HepG2 (cell line): Measurements from ENCODE around the gene SLC45A1.

ENCODE experiments used
- CHCHD3 ChIP-seq: sonication (generic); formaldehyde crosslinking; IDR thresholded peaks from 2 replicates; pipeline ENCODE4 v1.8.0; 2022; ENCODE audit warnings: mild to moderate bottlenecking, missing genetic modification reagents, moderate library complexity
- CREB1 ChIP-seq, 2 experiments: fragments of 450-650 bp in 1 of 2; IDR thresholded peaks; 2 replicates each; pipeline ENCODE4 v1.6.1; 2016 to 2017; ENCODE audit warnings: control low read depth in 1 of 2, mild to moderate bottlenecking in 1 of 2, missing compliant biosample characterization in 1 of 2, missing genetic modification characterization in 1 of 2
- EP300 ChIP-seq, 3 experiments: sonication (generic) in 1 of 3; formaldehyde crosslinking in 1 of 3; IDR thresholded peaks; 2 replicates each; pipeline versions ENCODE4 v1.5.1 to v1.6.1; 2011 to 2020; ENCODE audit warnings: low read depth in 2 of 3, low read length in 2 of 3, borderline replicate concordance in 1 of 3, improper control_type of control experiment in 1 of 3, mild to moderate bottlenecking in 1 of 3, missing genetic modification reagents in 1 of 3, moderate library complexity in 1 of 3
- HIVEP1 ChIP-seq: sonication (generic); formaldehyde crosslinking; IDR thresholded peaks from 2 replicates; pipeline ENCODE4 v1.4.0; 2020; ENCODE audit warnings: mild to moderate bottlenecking, missing genetic modification reagents
- JUND ChIP-seq: sonication (generic); formaldehyde crosslinking; IDR thresholded peaks from 2 replicates; pipeline ENCODE4 v1.8.0; 2022; ENCODE audit warnings: mild to moderate bottlenecking, missing genetic modification reagents
- POLR2AphosphoS5 ChIP-seq: IDR thresholded peaks from 2 replicates; pipeline ENCODE4 v1.6.1; 2012; ENCODE audit warnings: low read depth, low read length
- RAD51 ChIP-seq: fragments of 450-650 bp; IDR thresholded peaks from 2 replicates; pipeline ENCODE4 v1.6.1; 2016; ENCODE audit warnings: borderline replicate concordance
- RARG ChIP-seq: sonication (generic); formaldehyde crosslinking; IDR thresholded peaks from 2 replicates; pipeline ENCODE4 v1.4.0; 2020; ENCODE audit warnings: low read depth, mild to moderate bottlenecking, missing genetic modification reagents
- SRSF9 ChIP-seq: fragments of 200-400 bp; formaldehyde crosslinking; IDR thresholded peaks from 2 replicates; pipeline ENCODE4 v1.6.1; 2018; ENCODE audit warnings: borderline replicate concordance, mild to moderate bottlenecking, low read depth, low read length; ENCODE audit not compliant: insufficient read depth, poor library complexity, severe bottlenecking
- ZNF430 ChIP-seq: sonication (generic); formaldehyde crosslinking; IDR thresholded peaks from 2 replicates; pipeline ENCODE4 v1.9.0; 2021; ENCODE audit warnings: mild to moderate bottlenecking, missing genetic modification reagents
- ZSCAN29 ChIP-seq: sonication (generic); formaldehyde crosslinking; conservative IDR thresholded peaks from 2 replicates; pipeline ENCODE4 v1.4.0; 2020; ENCODE audit warnings: mild to moderate bottlenecking, missing genetic modification reagents
- ZSCAN31 ChIP-seq: sonication (generic); formaldehyde crosslinking; IDR thresholded peaks from 2 replicates; pipeline ENCODE4 v1.5.0; 2020; ENCODE audit warnings: low read depth, mild to moderate bottlenecking, missing genetic modification reagents
- TF ChIP-seq, protein P1 (sequence below): sonication (generic); formaldehyde crosslinking; IDR thresholded peaks from 2 replicates; pipeline ENCODE4 v1.5.0; 2020; ENCODE audit warnings: mild to moderate bottlenecking, missing genetic modification reagents, moderate library complexity

GRCh38 chr1:8273036-8273435 lies 44.9 kb upstream of the SLC45A1 start:
- TF ChIP-seq CREB1 (IDR thresholded peaks at IDR 0.05) (no peak), CREB1 (CRISPR knock-in tag; IDR thresholded peaks at IDR 0.05) (no peak), RARG (no peak), ZSCAN29 (CRISPR knock-in tag) (no peak), RAD51 (no peak), CHCHD3 (CRISPR knock-in tag) (no peak), SRSF9 (no peak), JUND (CRISPR knock-in tag) (no peak), ZNF430 (CRISPR knock-in tag) (no peak), ZSCAN31 (CRISPR knock-in tag) (no peak), EP300 (IDR thresholded peaks at IDR 0.05; ENCODE audit: low read depth in 2 of 2, low read length in 2 of 2) (no peak), EP300 (CRISPR knock-in tag; IDR thresholded peaks at IDR 0.05; ENCODE audit: borderline replicate concordance) (no peak), HIVEP1 (CRISPR knock-in tag) (no peak), POLR2AphosphoS5 (no peak)
- TF ChIP-seq, protein P1, sequence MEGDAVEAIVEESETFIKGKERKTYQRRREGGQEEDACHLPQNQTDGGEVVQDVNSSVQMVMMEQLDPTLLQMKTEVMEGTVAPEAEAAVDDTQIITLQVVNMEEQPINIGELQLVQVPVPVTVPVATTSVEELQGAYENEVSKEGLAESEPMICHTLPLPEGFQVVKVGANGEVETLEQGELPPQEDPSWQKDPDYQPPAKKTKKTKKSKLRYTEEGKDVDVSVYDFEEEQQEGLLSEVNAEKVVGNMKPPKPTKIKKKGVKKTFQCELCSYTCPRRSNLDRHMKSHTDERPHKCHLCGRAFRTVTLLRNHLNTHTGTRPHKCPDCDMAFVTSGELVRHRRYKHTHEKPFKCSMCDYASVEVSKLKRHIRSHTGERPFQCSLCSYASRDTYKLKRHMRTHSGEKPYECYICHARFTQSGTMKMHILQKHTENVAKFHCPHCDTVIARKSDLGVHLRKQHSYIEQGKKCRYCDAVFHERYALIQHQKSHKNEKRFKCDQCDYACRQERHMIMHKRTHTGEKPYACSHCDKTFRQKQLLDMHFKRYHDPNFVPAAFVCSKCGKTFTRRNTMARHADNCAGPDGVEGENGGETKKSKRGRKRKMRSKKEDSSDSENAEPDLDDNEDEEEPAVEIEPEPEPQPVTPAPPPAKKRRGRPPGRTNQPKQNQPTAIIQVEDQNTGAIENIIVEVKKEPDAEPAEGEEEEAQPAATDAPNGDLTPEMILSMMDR (CRISPR knock-in tag) = no peak
